ENCODE data around the gene ROR1.

- TF ChIP-seq ZFX (IDR thresholded peaks at IDR 0.05) (no peak), SIN3A (IDR thresholded peaks at IDR 0.05; ENCODE audit: low read depth) (no peak), POLR2AphosphoS5 (IDR thresholded peaks at IDR 0.05; ENCODE audit: low read depth, low read length) (no peak)
Measured at GRCh38 chr1:63915121-63915520, 141.3 kb downstream of the ROR1 start.

All from HCT116 (cell line).